ENCODE measurements around the gene CPT2.

DNA sequence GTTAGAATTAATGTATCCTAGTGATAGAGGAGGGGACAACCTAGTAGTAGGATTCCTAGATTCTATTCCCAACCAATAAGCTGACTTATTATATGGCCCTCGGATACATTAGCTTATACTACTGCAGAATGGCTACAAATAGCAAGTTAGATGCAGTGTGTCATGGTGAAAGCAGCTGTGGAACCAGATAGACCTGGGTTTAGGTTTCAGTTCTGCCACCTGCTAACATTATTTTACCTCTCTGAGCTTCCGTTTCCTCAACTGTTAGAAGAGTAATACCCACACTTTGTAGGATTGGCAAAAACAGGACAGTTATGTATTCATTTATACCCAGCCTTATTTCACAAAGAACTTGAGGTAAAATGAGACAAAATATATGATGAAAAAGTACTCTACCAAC, 63.3 kb downstream of the CPT2 start:
- TF ChIP-seq PML (IDR thresholded peaks at IDR 0.05; ENCODE audit: low read length) = no peak
- TF ChIP-seq POLR2A (conservative IDR thresholded peaks at IDR 0.05) = no peak
